NCI-H510A treated with DMSO at 0.1 percent for 48 hours (cell line): Measurements from ENCODE around the gene LSM8.
"Not testable (repeated sequence)": the region's sequence is repeated elsewhere in the genome, so short reads cannot be mapped to it uniquely, and the experiment has no call there.

Experiments used
- DNase-seq: peaks from one replicate; lab custom pipeline; 2025; lab: John Stamatoyannopoulos, UW

LSM8 gene

GRCh38 chr7:118183786-118184564 lies at the start of gene LSM8:
TSS of gene LSM8 (plus strand) at chr7:118184164. CDS start at chr7:118184224, 60 bp downstream.
- DNase-seq = peak; percentile 87

- DNase-seq = not testable (repeated sequence)
Observed at GRCh38 chr7:118134420-118134819, 49.5 kb upstream of the LSM8 start.

- DNase-seq = no peak
Observed at GRCh38 chr7:118140468-118140867, 43.5 kb upstream of the LSM8 start.

GRCh38 chr7:118142012-118142411 lies 42.0 kb upstream of the LSM8 start:
- DNase-seq = no peak

- DNase-seq = no peak
Observed at GRCh38 chr7:118148930-118149329, 35.0 kb upstream of the LSM8 start.

- DNase-seq = no peak
Observed at GRCh38 chr7:118149394-118149793, 34.6 kb upstream of the LSM8 start.

- no peak for DNase-seq
Observed at GRCh38 chr7:118151671-118152070, 32.3 kb upstream of the LSM8 start.

GRCh38 chr7:118152149-118152548 lies 31.8 kb upstream of the LSM8 start:
- no peak for DNase-seq

- no peak for DNase-seq
Observed at GRCh38 chr7:118152654-118153053, 31.3 kb upstream of the LSM8 start.

- DNase-seq = peak; percentile 26
Observed at GRCh38 chr7:118153551-118154177, 30.3 kb upstream of the LSM8 start.

- no peak for DNase-seq
Observed at GRCh38 chr7:118158766-118159165, 25.2 kb upstream of the LSM8 start.

GRCh38 chr7:118169146-118169545 lies 14.8 kb upstream of the LSM8 start:
- no peak for DNase-seq

- DNase-seq = no peak
Observed at GRCh38 chr7:118175740-118176139, 8.2 kb upstream of the LSM8 start.

GRCh38 chr7:118179191-118179590 lies 4.8 kb upstream of the LSM8 start:
- no peak for DNase-seq

GRCh38 chr7:118182593-118183427 lies 1.2 kb upstream of the LSM8 start:
- DNase-seq = no peak

GRCh38 chr7:118183428-118183785 lies 557 bp upstream of the LSM8 start:
- DNase-seq = no peak

- DNase-seq = no peak
Observed at GRCh38 chr7:118184565-118184940, 589 bp downstream of the LSM8 start.

- no peak for DNase-seq
Observed at GRCh38 chr7:118185163-118185860, 1.3 kb downstream of the LSM8 start.

GRCh38 chr7:118186501-118186900 lies 2.5 kb downstream of the LSM8 start:
- DNase-seq = no peak

- no peak for DNase-seq
Observed at GRCh38 chr7:118194571-118194970, 10.6 kb downstream of the LSM8 start.

- peak; percentile 54 for DNase-seq
Observed at GRCh38 chr7:118195837-118196474, 12.0 kb downstream of the LSM8 start.

GRCh38 chr7:118202061-118202460 lies 18.1 kb downstream of the LSM8 start:
- no peak for DNase-seq
